WTC11 (cell line): ENCODE results near the gene NOP56. TPM values are rescaled to one million over a fixed set of nuclear protein-coding genes. Genes with fewer than 3 reads are reported as not detected.

Experiments used
- ATAC-seq: fragments of 200-7000 bp; cut with Tn5 transposase; 2 replicates; pipeline ENCODE4 v1.10.0; 2021; ENCODE audit warnings: mild to moderate bottlenecking, moderate library complexity
- CTCF ChIA-PET: fragments of 300-600 bp; sonication (Branson Sonifier 250); formaldehyde crosslinking; loops from one replicate; lab custom pipeline; 2021; ENCODE audit warnings: antibody characterized with exemption; lab: Charles Lee
- POLR2A ChIA-PET: fragments of 350-600 bp; sonication (Branson Sonifier 250); formaldehyde crosslinking; loops from one replicate; lab custom pipeline; 2021; ENCODE audit warnings: antibody characterized with exemption; lab: Charles Lee
- DNase-seq: peaks from one replicate; pipeline ENCODE4 v3.0.0; 2021; ENCODE audit warnings: low spot score
- H3K27ac Mint-ChIP-seq: 2 replicates; pipeline ENCODE4 v1.8.0; 2021; ENCODE audit warnings: mixed read lengths
- H3K27me3 Mint-ChIP-seq: 2 replicates; pipeline ENCODE4 v1.8.0; 2021; ENCODE audit warnings: low read depth, mild to moderate bottlenecking, moderate library complexity, mixed read lengths
- H3K36me3 Mint-ChIP-seq: 2 replicates; pipeline ENCODE4 v1.8.0; 2021; ENCODE audit warnings: mixed read lengths
- H3K4me1 Mint-ChIP-seq: 2 replicates; pipeline ENCODE4 v1.8.0; 2022; ENCODE audit warnings: mixed read lengths
- H3K4me3 Mint-ChIP-seq: 2 replicates; pipeline ENCODE4 v1.8.0; 2021; ENCODE audit warnings: mild to moderate bottlenecking, moderate library complexity, mixed read lengths
- H3K9me3 Mint-ChIP-seq: 2 replicates; pipeline ENCODE4 v1.8.0; 2021; ENCODE audit warnings: mixed read lengths
- AFF4 ChIP-seq: sonication (generic); formaldehyde crosslinking; IDR thresholded peaks from 2 replicates; pipeline ENCODE4 v1.8.1; 2023; ENCODE audit warnings: mild to moderate bottlenecking, missing genetic modification reagents, borderline replicate concordance
- ATF1 ChIP-seq: sonication (generic); formaldehyde crosslinking; IDR thresholded peaks from 2 replicates; pipeline ENCODE4 v1.8.1; 2023; ENCODE audit warnings: mild to moderate bottlenecking, moderate library complexity, missing genetic modification reagents
- ATF6 ChIP-seq: sonication (generic); formaldehyde crosslinking; IDR thresholded peaks from 2 replicates; pipeline ENCODE4 v1.8.1; 2023; ENCODE audit warnings: mild to moderate bottlenecking, missing genetic modification reagents
- CDX4 ChIP-seq: fragments of 250-450 bp; sonication (Bioruptor Pico); IDR thresholded peaks from 2 replicates; pipeline ENCODE4 v1.9.0; 2021; ENCODE audit warnings: moderate library complexity, mild to moderate bottlenecking, inconsistent platforms, borderline replicate concordance
- EMX1 ChIP-seq: fragments of 250-450 bp; sonication (Bioruptor Pico); IDR thresholded peaks from 2 replicates; pipeline ENCODE4 v1.8.0; 2021; ENCODE audit warnings: mild to moderate bottlenecking
- FOXP1 ChIP-seq: sonication (generic); formaldehyde crosslinking; IDR thresholded peaks from 2 replicates; pipeline ENCODE4 v1.8.0; 2022; ENCODE audit warnings: missing genetic modification reagents, mild to moderate bottlenecking, moderate library complexity, borderline replicate concordance
- KAT7 ChIP-seq: sonication (generic); formaldehyde crosslinking; IDR thresholded peaks from 2 replicates; pipeline ENCODE4 v1.8.1; 2023; ENCODE audit warnings: missing genetic modification reagents, mild to moderate bottlenecking, borderline replicate concordance
- MLX ChIP-seq: sonication (generic); formaldehyde crosslinking; IDR thresholded peaks from 2 replicates; pipeline ENCODE4 v1.8.1; 2023; ENCODE audit warnings: mild to moderate bottlenecking, missing genetic modification reagents, moderate library complexity
- NR3C1 ChIP-seq: sonication (generic); formaldehyde crosslinking; conservative IDR thresholded peaks from 2 replicates; pipeline ENCODE4 v1.8.1; 2023; ENCODE audit warnings: low read depth, mild to moderate bottlenecking, missing genetic modification reagents
- PRRX2 ChIP-seq: fragments of 250-450 bp; sonication (Bioruptor Pico); IDR thresholded peaks from 2 replicates; pipeline ENCODE4 v1.8.0; 2021; ENCODE audit warnings: mild to moderate bottlenecking
- SP1 ChIP-seq: sonication (generic); formaldehyde crosslinking; conservative IDR thresholded peaks from 2 replicates; pipeline ENCODE4 v1.8.1; 2022; ENCODE audit warnings: missing genetic modification reagents
- TEAD1 ChIP-seq: sonication (generic); formaldehyde crosslinking; IDR thresholded peaks from 2 replicates; pipeline ENCODE4 v1.8.0; 2022; ENCODE audit warnings: mild to moderate bottlenecking, missing genetic modification reagents
- USF1 ChIP-seq: sonication (generic); formaldehyde crosslinking; IDR thresholded peaks from 2 replicates; pipeline ENCODE4 v1.8.0; 2022; ENCODE audit warnings: mild to moderate bottlenecking, missing genetic modification reagents
- ZNF263 ChIP-seq: sonication (generic); formaldehyde crosslinking; IDR thresholded peaks from 2 replicates; pipeline ENCODE4 v1.8.1; 2022; ENCODE audit warnings: low read depth, mild to moderate bottlenecking, moderate library complexity, missing genetic modification reagents
- ZNF317 ChIP-seq: sonication (generic); formaldehyde crosslinking; IDR thresholded peaks from 2 replicates; pipeline ENCODE4 v1.8.1; 2023; ENCODE audit warnings: low read depth, mild to moderate bottlenecking, moderate library complexity, missing genetic modification reagents, borderline replicate concordance
- total RNA-seq: library from RNA; stranded (reverse); gene quantifications from 3 replicates; pipeline ENCODE4 v1.2.3, GENCODE V29; 2021
- TF ChIP-seq, protein P1 (sequence below): sonication (generic); formaldehyde crosslinking; conservative IDR thresholded peaks from 2 replicates; pipeline ENCODE4 v1.8.1; 2023; ENCODE audit warnings: mild to moderate bottlenecking, low read depth, missing genetic modification reagents, moderate library complexity
- TF ChIP-seq, protein P2 (sequence below): sonication (generic); formaldehyde crosslinking; IDR thresholded peaks from 2 replicates; pipeline ENCODE4 v1.8.1; 2022; ENCODE audit warnings: low read depth, missing genetic modification reagents, borderline replicate concordance
- TF ChIP-seq, protein P3 (sequence below): sonication (generic); formaldehyde crosslinking; IDR thresholded peaks from 2 replicates; pipeline ENCODE4 v1.8.1; 2022; ENCODE audit warnings: missing genetic modification reagents, borderline replicate concordance
- TF ChIP-seq, protein P4 (sequence below): sonication (generic); formaldehyde crosslinking; IDR thresholded peaks from 2 replicates; pipeline ENCODE4 v1.8.1; 2022; ENCODE audit warnings: mild to moderate bottlenecking, moderate library complexity, missing genetic modification reagents

The NOP56 gene
- total RNA-seq, 1 experiment from 2014 or later = 634 TPM

DNA sequence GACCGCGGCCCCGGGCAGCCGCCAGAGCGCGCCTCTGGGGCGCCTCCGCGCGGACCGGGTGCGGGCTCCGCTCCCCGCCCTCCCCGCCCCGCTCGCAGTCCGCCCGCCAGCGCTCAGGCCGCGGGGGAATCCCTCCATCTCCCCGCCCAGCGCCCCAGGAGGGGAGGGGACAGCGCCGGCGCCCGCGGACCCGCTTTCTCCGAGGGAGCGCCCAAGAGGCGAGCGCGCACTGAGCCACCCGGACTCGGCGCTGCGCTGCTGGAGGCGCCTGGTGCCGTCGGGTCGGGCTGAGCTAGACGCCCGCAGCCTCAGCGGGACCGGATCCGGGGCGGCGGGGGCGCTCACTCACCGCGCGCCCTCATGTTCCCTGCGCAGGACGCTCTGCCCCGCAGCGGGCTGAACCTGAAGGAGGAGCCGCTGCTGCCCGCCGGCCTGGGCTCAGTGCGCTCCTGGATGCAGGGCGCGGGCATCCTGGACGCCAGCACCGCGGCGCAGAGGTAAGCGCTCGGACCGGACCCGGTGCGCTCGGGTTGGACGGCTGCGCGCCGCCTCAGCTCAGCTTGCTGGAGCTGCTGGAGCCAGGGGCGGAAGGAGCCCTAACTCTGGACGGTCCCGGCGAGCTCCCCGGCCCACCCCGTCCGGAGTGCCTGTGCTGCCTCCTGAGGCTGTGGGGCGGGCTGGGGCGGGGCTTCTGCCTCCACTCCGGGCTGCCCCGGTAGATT lies 41.0 kb downstream of the NOP56 start:
- peaks cover 27% of the 10 kb centered on the region for H3K4me1 Mint-ChIP-seq
- H3K9me3 Mint-ChIP-seq = no peaks in the 10 kb centered on the region
- POLR2A ChIA-PET = interaction anchor here (0.5 to 1.0 kb wide), 2 partner anchors 41 to 89 kb away, joined by 4 to 5 read pairs; partner anchors contain the start of gene NOP56
- peak; percentile 60 for ATAC-seq
- no peak overlapping the region for H3K27ac Mint-ChIP-seq
- DNase-seq = peak; percentile 46
- no peak for TF ChIP-seq ATF1
- TF ChIP-seq, protein P1, sequence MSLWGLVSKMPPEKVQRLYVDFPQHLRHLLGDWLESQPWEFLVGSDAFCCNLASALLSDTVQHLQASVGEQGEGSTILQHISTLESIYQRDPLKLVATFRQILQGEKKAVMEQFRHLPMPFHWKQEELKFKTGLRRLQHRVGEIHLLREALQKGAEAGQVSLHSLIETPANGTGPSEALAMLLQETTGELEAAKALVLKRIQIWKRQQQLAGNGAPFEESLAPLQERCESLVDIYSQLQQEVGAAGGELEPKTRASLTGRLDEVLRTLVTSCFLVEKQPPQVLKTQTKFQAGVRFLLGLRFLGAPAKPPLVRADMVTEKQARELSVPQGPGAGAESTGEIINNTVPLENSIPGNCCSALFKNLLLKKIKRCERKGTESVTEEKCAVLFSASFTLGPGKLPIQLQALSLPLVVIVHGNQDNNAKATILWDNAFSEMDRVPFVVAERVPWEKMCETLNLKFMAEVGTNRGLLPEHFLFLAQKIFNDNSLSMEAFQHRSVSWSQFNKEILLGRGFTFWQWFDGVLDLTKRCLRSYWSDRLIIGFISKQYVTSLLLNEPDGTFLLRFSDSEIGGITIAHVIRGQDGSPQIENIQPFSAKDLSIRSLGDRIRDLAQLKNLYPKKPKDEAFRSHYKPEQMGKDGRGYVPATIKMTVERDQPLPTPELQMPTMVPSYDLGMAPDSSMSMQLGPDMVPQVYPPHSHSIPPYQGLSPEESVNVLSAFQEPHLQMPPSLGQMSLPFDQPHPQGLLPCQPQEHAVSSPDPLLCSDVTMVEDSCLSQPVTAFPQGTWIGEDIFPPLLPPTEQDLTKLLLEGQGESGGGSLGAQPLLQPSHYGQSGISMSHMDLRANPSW (CRISPR knock-in tag) = no peak
- TF ChIP-seq, protein P2, sequence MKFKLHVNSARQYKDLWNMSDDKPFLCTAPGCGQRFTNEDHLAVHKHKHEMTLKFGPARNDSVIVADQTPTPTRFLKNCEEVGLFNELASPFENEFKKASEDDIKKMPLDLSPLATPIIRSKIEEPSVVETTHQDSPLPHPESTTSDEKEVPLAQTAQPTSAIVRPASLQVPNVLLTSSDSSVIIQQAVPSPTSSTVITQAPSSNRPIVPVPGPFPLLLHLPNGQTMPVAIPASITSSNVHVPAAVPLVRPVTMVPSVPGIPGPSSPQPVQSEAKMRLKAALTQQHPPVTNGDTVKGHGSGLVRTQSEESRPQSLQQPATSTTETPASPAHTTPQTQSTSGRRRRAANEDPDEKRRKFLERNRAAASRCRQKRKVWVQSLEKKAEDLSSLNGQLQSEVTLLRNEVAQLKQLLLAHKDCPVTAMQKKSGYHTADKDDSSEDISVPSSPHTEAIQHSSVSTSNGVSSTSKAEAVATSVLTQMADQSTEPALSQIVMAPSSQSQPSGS (CRISPR knock-in tag) = no peak
- no peak for TF ChIP-seq NR3C1 (CRISPR knock-in tag)
- TF ChIP-seq, protein P3, sequence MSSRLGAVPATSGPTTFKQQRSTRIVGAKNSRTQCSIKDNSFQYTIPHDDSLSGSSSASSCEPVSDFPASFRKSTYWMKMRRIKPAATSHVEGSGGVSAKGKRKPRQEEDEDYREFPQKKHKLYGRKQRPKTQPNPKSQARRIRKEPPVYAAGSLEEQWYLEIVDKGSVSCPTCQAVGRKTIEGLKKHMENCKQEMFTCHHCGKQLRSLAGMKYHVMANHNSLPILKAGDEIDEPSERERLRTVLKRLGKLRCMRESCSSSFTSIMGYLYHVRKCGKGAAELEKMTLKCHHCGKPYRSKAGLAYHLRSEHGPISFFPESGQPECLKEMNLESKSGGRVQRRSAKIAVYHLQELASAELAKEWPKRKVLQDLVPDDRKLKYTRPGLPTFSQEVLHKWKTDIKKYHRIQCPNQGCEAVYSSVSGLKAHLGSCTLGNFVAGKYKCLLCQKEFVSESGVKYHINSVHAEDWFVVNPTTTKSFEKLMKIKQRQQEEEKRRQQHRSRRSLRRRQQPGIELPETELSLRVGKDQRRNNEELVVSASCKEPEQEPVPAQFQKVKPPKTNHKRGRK = no peak
- TF ChIP-seq, protein P4, sequence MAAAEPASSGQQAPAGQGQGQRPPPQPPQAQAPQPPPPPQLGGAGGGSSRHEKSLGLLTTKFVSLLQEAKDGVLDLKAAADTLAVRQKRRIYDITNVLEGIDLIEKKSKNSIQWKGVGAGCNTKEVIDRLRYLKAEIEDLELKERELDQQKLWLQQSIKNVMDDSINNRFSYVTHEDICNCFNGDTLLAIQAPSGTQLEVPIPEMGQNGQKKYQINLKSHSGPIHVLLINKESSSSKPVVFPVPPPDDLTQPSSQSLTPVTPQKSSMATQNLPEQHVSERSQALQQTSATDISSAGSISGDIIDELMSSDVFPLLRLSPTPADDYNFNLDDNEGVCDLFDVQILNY (CRISPR knock-in tag) = no peak
- TF ChIP-seq USF1 (CRISPR knock-in tag) = no peak
- no peak for TF ChIP-seq AFF4
- no peak for TF ChIP-seq PRRX2 (CRISPR knock-in tag)
- no peak for TF ChIP-seq EMX1 (CRISPR knock-in tag)
- TF ChIP-seq SP1 (CRISPR knock-in tag) = no peak
- no peak for TF ChIP-seq MLX
- no peak for TF ChIP-seq CDX4 (CRISPR knock-in tag)
- TF ChIP-seq FOXP1 (CRISPR knock-in tag) = no peak
- TF ChIP-seq KAT7 = no peak
- TF ChIP-seq ZNF317 = no peak; the same call in 1 of the 2 replicates
- no peak for TF ChIP-seq ZNF263 (CRISPR knock-in tag)
- TF ChIP-seq ATF6 (CRISPR knock-in tag) = no peak
- TF ChIP-seq TEAD1 (CRISPR knock-in tag) = no peak
- peak overlapping the region; percentile 44 for H3K4me3 Mint-ChIP-seq
- CTCF ChIA-PET = interaction anchor here (1.2 to 2.8 kb wide), 8 partner anchors 8 to 159 kb away, joined by 4 to 14 read pairs (median 7); no protein-coding TSS in a partner anchor
- H3K36me3 Mint-ChIP-seq = peaks cover 5% of the 10 kb centered on the region
- peaks cover 86% of the 10 kb centered on the region for H3K27me3 Mint-ChIP-seq
